ENCODE measurements around the gene IRAK2.
A peak's percentile ranks its signal among the peaks of the same experiment; 100 is the strongest.

Gene IRAK2

GRCh38 chr3:10189557-10190354 lies 25.0 kb downstream of the IRAK2 start:
- DNase-seq: peak; percentile 41

- DNase-seq: no peak
These were observed 28.4 kb downstream of the IRAK2 start for GRCh38 chr3:10192953-10193691.

GRCh38 chr3:10193692-10194327 lies 29.1 kb downstream of the IRAK2 start:
- no peak for DNase-seq

- no peak for DNase-seq
These were observed 29.8 kb downstream of the IRAK2 start for GRCh38 chr3:10194328-10195071.

GRCh38 chr3:10195366-10196089 lies 30.8 kb downstream of the IRAK2 start:
- no peak for DNase-seq

- no peak for DNase-seq
These were observed 31.8 kb downstream of the IRAK2 start for GRCh38 chr3:10196389-10197052.

GRCh38 chr3:10198226-10198625 lies 33.5 kb downstream of the IRAK2 start:
- DNase-seq: no peak

GRCh38 chr3:10198761-10199649 lies 34.3 kb downstream of the IRAK2 start:
- DNase-seq: no peak

GRCh38 chr3:10204921-10205320 lies 40.2 kb downstream of the IRAK2 start:
- DNase-seq: no peak

GRCh38 chr3:10205451-10206165 lies 40.9 kb downstream of the IRAK2 start:
- DNase-seq: no peak

GRCh38 chr3:10206166-10206511 lies 41.4 kb downstream of the IRAK2 start:
- DNase-seq: no peak

- no peak for DNase-seq
These were observed 48.6 kb downstream of the IRAK2 start for GRCh38 chr3:10213156-10213792.

GRCh38 chr3:10215578-10216368 lies 51.1 kb downstream of the IRAK2 start:
- DNase-seq: no peak

- no peak for DNase-seq
These were observed 52.6 kb downstream of the IRAK2 start for GRCh38 chr3:10217359-10217758.

- no peak for DNase-seq
These were observed 55.0 kb downstream of the IRAK2 start for GRCh38 chr3:10219737-10220136.

GRCh38 chr3:10223676-10224639 lies 59.2 kb downstream of the IRAK2 start:
- no peak for DNase-seq
